Progenitor cell of endocrine pancreas (in vitro differentiated cells): Measurements from ENCODE around the gene C4orf17. TPM values are rescaled to one million over a fixed set of nuclear protein-coding genes. Genes with fewer than 3 reads are reported as not detected.
A peak's percentile ranks its signal among the peaks of the same experiment; 100 is the strongest.

Experiments
- DNase-seq: peaks from one replicate; pipeline ENCODE4 v3.0.0; 2021; ENCODE audit warnings: low spot score; ENCODE audit not compliant: unreplicated experiment
- H3K27ac Mint-ChIP-seq: 2 replicates; pipeline ENCODE4 v1.8.0; 2021; ENCODE audit warnings: mild to moderate bottlenecking, moderate library complexity, mixed read lengths
- H3K27me3 Mint-ChIP-seq: 2 replicates; pipeline ENCODE4 v1.8.0; 2021; ENCODE audit warnings: mixed read lengths
- H3K36me3 Mint-ChIP-seq: 2 replicates; pipeline ENCODE4 v1.8.0; 2022; ENCODE audit warnings: mixed read lengths; ENCODE audit not compliant: insufficient read depth
- H3K4me1 Mint-ChIP-seq: 2 replicates; pipeline ENCODE4 v1.8.0; 2021; ENCODE audit warnings: low read depth, mixed read lengths
- H3K4me3 Mint-ChIP-seq: 2 replicates; pipeline ENCODE4 v1.8.0; 2021; ENCODE audit warnings: low read depth, mild to moderate bottlenecking, moderate library complexity, mixed read lengths
- H3K9me3 Mint-ChIP-seq: 2 replicates; pipeline ENCODE4 v1.8.0; 2021; ENCODE audit warnings: low read depth, mixed read lengths
- total RNA-seq: library from RNA; stranded (reverse); gene quantifications from 2 replicates; pipeline ENCODE4 v1.2.1, GENCODE V29; 2021
- TF ChIP-seq, protein P1 (sequence below): fragments of 200-600 bp; sonication (generic); IDR thresholded peaks from one replicate; pipeline ENCODE4 v1.5.0; 2021; ENCODE audit warnings: antibody characterized with exemption, mild to moderate bottlenecking; ENCODE audit not compliant: unreplicated experiment

The C4orf17 gene
- total RNA-seq, 1 donor from 2014 or later, result not detected

DNA sequence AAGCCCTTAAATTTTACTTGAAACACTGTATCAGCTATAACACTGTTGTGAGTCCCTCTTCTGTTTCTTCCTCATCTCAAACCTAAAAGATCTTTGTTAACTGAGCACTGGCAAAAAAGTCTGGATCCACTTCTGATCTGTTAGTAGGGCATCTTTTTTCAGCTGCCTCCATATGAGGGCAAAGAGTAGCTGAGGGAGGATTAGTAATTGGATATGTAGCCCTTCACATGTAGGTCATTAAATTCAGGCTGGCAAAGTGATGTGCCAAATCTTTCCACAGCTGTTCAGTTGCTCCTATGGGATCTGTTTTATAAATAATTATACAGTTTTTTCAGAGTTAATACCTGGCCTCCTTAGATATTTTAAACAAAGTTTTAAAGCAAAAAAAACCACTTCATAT lies 54.1 kb downstream of the C4orf17 start:
- peak overlapping the region; percentile 98 for H3K4me3 Mint-ChIP-seq
- no peak overlapping the region for H3K27ac Mint-ChIP-seq
- DNase-seq, result no peak
- TF ChIP-seq, protein P1, sequence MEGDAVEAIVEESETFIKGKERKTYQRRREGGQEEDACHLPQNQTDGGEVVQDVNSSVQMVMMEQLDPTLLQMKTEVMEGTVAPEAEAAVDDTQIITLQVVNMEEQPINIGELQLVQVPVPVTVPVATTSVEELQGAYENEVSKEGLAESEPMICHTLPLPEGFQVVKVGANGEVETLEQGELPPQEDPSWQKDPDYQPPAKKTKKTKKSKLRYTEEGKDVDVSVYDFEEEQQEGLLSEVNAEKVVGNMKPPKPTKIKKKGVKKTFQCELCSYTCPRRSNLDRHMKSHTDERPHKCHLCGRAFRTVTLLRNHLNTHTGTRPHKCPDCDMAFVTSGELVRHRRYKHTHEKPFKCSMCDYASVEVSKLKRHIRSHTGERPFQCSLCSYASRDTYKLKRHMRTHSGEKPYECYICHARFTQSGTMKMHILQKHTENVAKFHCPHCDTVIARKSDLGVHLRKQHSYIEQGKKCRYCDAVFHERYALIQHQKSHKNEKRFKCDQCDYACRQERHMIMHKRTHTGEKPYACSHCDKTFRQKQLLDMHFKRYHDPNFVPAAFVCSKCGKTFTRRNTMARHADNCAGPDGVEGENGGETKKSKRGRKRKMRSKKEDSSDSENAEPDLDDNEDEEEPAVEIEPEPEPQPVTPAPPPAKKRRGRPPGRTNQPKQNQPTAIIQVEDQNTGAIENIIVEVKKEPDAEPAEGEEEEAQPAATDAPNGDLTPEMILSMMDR, result no peak
- no peaks in the 10 kb centered on the region for H3K9me3 Mint-ChIP-seq
- peaks cover 4% of the 10 kb centered on the region for H3K4me1 Mint-ChIP-seq
- no peaks in the 10 kb centered on the region for H3K27me3 Mint-ChIP-seq
- H3K36me3 Mint-ChIP-seq, result no peaks in the 10 kb centered on the region

DNA sequence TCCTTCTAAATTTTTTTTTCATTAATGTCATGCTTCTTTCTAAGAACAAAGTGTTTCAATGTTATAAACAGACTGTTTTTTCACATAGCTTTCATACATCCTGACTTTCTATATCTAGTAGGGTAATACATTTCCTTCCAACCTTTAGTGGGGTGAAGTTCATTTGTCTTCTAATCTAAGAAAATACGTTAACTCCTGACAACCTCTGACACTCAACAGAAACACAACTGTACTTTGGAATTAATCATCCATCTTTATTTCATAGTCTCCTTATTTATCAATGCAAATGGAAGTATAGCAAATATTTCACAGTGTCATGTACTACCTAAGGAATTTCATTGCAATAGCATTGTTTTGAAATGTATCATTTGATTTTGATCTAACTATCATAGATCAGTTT lies 61.1 kb downstream of the C4orf17 start:
- Mint-ChIP-seq H3K36me3 (no peaks in the 10 kb centered on the region), H3K9me3 (no peaks in the 10 kb centered on the region), H3K4me1 (peaks cover 15% of the 10 kb centered on the region), H3K27ac (no peak overlapping the region), H3K4me3 (no peak overlapping the region), H3K27me3 (no peaks in the 10 kb centered on the region)
- no peak for DNase-seq
- TF ChIP-seq, protein P1, result no peak

DNA sequence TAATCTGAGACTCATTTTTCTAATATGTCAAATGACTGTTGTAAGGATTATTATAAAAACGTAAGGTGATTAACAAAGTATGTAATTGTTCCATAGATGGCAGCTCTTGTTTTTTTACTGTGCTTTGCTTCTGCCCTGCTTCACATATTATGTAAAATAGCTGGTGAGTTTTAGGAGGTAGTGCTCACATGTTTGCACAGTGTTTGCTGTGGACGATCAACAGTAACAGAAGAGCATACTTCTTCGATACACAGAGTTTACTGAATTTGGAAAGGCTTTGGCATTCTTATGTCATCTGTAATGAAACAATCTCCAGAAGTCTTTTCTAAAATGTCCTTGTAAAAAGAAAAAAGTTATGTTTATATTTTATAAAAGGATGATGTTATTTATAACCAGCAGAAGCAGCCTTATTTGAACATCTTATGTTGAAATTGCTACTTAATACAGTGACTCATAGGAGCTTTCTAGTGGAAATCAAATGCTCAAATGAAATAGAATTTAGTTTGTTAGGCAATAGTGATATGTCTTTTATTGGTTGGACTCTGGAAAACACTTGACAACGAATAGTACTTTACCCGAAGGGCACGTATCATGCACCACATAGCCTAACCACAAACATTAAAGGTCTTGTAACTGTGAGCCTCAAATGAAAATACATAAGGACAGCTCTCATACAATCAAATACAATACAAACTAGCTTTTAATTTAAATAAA lies 61.9 kb downstream of the C4orf17 start:
- Mint-ChIP-seq H3K4me3 (no peak overlapping the region), H3K27ac (no peak overlapping the region), H3K27me3 (no peaks in the 10 kb centered on the region), H3K36me3 (peaks cover under 1% of the 10 kb centered on the region), H3K9me3 (no peaks in the 10 kb centered on the region), H3K4me1 (peaks cover 16% of the 10 kb centered on the region)
- TF ChIP-seq, protein P1, result no peak
- DNase-seq, result no peak

DNA sequence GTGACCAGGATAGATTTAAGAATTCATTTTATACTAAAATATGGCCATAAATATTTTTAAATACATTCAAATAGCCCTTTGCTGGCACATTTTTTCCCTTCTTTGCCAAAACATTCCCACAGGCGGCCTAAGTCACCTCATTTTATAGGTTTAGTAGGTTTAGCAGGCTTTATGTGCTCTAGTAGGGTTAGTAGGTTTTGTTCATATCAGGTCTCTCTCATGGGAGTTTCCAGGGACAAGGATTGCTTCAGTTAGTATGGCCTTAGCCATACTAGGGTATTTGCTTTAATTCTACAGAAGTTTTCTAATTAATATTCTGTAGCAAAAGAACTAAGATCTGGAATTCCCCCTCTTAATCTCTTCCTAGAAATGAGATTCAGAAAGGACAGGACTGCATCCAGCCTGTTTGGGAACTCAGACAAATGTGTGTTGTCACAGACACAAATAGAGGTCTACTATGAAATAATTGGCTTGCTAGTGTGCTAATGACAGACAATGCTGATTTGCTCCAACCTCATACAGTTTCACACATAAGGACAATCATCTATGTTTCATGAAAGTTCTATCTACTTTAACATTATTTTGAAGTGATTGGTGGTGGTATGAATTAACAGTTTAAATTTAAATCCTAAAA lies 63.0 kb downstream of the C4orf17 start:
- peaks cover 2% of the 10 kb centered on the region for H3K36me3 Mint-ChIP-seq
- DNase-seq, result no peak
- no peak overlapping the region for H3K27ac Mint-ChIP-seq
- H3K9me3 Mint-ChIP-seq, result no peaks in the 10 kb centered on the region
- H3K27me3 Mint-ChIP-seq, result no peaks in the 10 kb centered on the region
- peak overlapping the region; percentile 74 for H3K4me3 Mint-ChIP-seq
- peaks cover 27% of the 10 kb centered on the region for H3K4me1 Mint-ChIP-seq
- TF ChIP-seq, protein P1, result no peak

DNA sequence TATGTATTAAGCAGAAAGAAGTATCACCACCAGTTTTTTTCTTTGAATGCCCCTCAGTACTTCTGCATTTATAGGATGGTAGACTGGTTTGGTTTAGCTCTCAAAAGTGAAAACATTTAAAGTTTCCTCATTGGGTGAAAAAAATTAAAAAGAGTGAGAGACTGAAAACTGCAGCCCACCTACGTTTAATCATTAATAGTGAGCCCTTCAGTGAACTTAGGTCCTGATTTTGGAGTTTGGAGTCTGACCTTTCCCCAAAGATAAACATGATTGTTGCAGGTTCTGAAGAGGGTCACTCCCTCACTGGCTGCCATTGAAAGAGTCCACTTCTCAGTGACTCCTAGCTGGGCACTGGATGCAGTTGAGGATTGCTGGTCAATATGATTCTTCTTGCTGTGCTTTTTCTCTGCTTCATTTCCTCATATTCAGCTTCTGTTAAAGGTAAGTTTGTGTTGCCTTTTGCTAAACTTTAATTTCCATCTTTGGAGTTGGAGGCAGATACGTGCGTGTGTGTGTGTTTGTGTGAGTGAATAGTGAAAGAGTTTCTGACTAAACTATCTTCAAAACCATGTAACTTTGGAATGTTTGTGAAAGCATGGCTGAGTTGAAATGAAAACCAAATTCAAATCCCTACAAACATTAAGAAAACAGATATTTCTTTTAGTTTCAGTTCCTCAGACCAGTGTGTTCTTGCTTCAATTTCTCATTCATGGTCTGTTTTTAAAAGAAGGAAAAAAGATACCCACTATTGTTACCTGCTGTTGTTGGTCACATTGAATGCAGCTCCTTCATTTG lies 63.9 kb downstream of the C4orf17 start, which contains the start of gene MTTP:
Gene MTTP (plus strand): TSS at position 295 of the 795 bp plus-strand sequence. CDS start 86 bp downstream, at position 381.
- Mint-ChIP-seq H3K36me3 (peaks cover 2% of the 10 kb centered on the region), H3K4me3 (peak within 1 kb of the TSS; percentile 74), H3K4me1 (peaks cover 33% of the 10 kb centered on the region), H3K27me3 (no peaks in the 10 kb centered on the region), H3K9me3 (no peaks in the 10 kb centered on the region), H3K27ac (peak within 1 kb of the TSS; percentile 86)
- DNase-seq, result no peak
- TF ChIP-seq, protein P1, result no peak
